DMS 273 (cell line): ENCODE results near the gene ZNF439.
A peak's percentile ranks its signal among the peaks of the same experiment; 100 is the strongest.
"Not testable (repeated sequence)": the region's sequence is repeated elsewhere in the genome, so short reads cannot be mapped to it uniquely, and the experiment has no call there.

Source experiments
- DNase-seq: peaks from one replicate; lab custom pipeline; 2025; ENCODE audit not compliant: unreplicated experiment; lab: John Stamatoyannopoulos, UW

The ZNF439 gene

DNA sequence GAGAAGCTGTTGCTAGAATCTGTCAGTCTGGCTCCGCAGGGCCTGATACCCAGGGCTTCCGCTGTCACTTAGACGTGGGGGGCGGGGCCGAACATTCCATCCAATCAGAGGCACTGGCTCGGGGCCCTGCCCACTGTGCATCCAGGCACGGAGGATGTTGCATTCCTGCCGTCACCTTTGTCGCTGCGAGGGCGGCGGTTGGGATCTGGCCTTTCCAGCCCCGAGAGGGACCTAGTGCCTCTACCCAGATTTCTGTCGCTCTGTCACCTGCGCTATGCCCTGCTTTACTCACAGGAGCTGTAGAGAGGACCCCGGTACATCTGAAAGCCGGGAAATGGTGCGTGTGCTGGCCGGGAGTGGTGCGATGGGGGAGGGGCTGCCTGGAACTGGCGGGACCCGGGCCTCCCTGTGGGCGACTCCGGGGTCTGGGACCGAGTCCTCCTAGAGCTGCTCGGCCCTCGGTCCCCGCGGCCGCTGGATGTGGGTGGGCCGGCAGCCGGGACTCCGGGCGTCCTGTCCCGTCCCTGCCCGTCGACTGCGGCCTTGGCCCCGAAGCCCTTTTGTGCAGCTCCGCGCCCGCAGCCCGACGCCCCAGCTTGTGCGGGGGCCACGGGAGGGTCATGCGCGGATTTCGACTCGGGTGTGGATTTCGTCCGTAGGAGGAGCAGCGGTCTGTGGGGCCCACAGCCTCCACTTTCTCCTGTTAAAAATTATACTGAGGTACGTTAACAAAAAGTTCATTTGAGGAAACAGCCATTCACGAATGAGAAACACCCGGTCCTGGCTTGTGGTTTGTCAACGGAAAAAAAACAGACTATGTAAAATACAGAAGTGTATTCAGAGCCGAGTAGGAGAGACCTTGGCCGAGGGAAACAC is at the start of gene ZNF439:
Gene ZNF439, plus strand, starts transcription at position 133 of the 876 bp plus-strand sequence. Its CDS starts 142 bp downstream, at position 275.
- DNase-seq: peak; percentile 89

DNA sequence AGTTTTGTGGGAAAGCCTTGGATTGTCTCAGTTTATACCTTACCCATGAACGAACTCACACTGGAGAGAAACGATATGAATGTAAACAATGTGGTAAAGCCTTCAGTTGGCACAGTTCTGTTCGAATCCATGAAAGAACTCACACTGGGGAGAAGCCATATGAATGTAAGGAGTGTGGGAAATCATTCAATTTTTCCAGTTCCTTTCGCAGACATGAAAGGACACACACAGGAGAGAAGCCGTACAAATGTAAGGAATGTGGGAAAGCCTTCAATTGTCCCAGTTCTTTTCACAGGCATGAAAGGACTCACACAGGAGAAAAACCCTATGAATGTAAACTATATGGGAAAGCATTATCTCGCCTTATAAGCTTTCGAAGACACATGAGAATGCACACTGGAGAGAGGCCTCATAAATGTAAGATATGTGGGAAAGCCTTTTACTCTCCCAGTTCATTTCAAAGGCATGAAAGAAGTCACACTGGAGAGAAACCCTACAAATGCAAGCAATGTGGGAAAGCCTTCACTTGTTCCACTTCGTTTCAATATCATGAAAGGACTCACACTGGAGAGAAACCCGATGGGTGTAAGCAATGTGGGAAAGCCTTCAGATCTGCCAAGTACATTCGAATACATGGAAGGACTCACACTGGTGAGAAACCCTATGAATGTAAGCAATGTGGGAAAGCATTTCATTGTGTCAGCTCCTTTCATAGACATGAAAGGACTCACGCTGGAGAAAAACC is 42.0 kb upstream of the ZNF439 start:
- DNase-seq: no peak

DNA sequence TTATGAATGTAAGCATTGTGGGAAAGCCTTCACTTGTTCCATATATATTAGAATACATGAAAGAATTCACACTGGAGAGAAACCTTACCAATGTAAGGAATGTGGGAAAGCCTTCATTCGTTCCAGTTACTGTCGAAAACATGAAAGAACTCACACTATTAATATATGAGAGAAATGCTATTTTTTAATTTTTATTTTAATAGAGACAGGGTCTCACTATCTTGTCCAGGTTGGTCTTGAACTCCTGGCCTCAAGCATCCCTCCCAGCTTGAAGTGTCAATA is 41.5 kb upstream of the ZNF439 start:
- DNase-seq: no peak

DNA sequence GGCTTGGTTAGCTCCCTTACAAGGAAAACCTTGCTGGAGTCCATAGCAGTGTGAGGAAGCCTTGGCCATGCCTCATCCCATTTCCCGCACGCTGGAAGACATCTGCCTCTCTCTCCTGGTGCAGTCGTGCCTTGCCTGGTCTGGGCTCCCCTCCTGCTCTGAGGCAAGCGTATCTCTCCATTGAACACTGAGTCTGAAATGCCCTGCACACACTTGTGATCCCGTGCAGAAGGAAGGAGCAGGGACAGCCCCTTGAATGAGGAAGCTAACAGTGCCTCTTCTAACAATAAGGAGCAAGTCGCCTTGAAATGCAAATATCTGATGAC is 34.9 kb upstream of the ZNF439 start:
- DNase-seq: no peak

DNA sequence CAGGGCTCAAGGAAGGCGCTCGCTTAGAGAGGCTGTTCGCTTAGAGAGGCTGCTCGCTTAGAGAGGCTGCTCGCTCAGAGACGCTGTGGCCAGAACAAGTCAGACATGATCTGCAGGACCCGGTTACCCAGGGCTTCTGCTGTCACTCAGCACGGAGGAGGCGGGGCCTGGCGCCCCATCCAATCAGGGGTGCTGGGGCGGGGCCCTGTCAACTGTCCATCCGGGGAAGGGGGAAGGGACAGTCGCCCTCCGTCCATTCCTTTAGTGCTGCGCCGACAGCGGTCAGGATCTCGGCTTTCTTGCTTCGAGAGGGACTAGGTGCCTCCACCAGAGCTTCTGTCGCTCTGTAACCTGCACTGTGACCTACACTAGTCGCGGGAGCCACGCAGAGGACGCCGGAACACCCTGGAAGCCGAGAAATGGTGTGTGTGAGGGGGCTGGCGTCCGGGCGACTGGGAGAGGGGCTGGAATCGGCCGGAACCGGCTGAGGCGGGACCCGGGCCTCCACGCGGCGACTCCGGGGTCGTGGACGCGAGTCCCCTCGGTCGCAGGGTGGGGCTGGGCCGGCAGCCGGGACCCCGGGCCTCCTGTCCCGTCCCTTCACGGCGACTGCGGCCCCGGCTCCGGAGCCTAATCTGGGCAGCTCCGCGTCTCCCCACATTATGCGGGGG is 34.4 kb upstream of the ZNF439 start, which contains the start of gene ZNF440:
Gene ZNF440, plus strand, starts transcription at position 245 of the 671 bp plus-strand sequence. Its CDS starts 175 bp downstream, at position 420.
- peak; percentile 96 for DNase-seq

DNA sequence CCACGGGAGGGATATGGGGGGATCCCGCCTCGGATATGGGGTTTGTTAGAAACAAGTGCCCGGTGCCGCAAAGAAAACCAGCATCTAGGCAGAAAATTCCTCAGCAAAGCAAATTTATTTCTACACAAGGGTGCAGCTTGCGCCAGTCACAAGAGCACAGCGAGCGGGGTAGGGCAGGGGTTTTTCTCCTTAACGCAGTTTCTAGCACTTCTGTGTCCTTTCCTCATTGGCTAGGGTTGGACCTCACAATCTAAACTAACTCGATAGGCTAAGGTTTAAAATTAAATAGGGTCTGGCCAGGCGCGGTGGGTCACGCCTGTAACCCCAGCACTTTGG is 33.9 kb upstream of the ZNF439 start:
- peak; percentile 52 for DNase-seq

DNA sequence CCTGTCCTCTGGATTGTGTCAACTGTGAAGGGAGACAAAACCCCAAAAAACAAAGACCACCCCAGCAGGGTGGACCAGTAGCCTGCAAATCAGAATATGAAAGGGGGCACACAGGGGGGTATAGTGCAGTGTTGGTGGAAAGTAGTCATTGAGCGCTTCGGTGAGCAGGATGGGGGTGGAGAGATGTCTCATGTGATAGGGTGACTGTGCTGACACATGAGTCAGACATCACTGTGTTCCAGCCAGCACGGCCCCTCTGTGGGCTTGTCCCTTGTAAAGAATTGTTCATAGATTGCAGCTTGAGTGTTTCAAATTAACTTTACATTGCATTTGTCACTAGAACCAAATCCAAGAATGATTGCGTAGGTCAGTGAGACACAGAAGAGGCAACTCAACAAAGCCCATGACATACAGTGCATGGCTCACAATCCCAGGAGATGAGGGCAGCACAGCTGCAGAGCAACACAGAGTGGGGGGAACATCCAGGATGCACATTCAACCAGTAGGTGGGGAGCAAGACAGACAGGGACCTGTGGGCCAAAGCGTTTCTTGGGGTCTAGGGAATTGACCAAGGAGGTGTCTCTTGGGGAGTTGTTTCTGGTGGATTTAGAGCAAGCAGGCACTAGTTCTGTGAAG is 26.9 kb upstream of the ZNF439 start:
- DNase-seq: no peak

DNA sequence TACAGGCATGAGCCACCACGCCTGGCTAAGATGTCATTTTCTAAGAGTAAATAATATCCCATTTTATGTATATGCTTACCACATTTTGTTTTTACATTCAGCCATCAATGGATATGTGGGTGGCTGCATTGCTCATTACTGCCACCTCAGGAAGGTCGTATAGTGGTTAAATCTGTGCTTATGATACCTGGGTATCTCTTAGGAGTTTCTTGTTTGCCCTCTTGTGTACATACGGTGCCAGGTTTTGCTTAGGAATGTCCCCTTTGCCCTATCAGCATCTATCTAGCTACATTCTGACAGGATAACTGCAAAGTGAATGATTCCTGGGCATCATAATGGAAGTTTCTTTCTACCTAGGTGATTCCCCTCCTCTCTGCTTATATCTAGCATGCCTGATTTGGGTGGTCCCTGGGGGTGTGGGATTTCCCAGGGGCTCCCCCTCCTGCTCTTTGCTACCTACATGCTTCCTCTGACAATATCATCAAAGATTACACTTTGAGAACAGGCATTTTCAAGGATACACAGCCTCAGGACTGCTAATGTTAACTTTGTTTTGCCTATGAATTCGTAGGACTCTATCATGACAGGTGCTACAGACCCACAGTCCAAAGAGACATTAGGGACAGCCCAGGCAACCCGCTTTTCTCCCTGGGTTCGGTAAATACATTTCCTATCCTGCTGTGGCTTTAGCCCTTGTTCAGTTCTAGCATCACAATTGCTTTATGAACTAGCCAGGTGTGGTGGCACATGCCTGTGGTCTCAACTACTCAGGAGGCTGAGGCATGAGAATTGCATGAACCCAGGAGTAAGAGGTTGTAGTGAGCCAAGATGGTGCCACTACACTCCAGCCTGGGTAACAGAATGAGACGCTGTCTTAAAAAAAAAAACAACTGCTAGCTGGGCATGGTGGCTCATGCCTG is 19.3 kb upstream of the ZNF439 start:
- DNase-seq: not testable (repeated sequence)

DNA sequence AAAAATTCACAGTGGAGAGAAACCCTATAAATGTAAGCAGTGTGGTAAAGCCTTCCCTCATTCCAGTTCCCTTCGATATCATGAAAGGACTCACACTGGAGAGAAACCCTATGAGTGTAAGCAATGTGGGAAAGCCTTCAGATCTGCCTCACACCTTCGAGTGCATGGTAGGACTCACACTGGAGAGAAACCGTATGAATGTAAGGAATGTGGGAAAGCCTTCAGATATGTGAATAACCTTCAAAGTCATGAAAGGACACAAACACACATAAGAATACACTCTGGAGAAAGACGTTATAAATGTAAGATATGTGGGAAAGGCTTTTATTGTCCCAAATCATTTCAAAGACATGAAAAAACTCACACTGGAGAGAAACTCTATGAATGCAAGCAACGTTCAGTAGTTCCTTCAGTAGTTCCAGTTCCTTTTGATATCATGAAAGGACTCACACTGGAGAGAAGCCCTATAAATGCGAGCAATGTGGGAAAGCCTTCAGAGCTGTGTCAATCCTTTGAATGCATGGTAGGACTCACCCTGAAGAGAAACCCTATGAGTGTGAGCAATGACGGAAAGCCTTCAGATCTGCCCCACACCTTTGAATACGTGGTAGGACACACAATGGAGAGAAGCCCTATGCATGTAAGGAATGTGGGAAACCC is 16.1 kb upstream of the ZNF439 start:
- no peak for DNase-seq

DNA sequence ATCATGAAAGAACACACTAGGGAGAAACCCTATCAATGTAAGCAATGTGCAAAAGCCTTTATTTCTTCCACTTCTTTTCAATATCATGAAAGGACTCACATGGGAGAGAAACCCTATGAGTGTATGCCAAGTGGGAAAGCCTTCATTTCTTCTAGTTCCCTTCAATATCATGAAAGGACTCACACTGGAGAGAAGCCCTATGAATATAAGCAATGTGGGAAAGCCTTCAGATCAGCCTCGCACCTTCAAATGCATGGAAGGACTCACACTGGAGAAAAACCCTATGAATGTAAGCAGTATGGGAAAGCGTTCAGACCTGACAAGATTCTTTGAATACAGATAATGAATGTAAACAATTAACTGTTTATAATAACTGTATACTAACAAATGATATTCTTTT is 15.0 kb upstream of the ZNF439 start:
- DNase-seq: peak; percentile 6

DNA sequence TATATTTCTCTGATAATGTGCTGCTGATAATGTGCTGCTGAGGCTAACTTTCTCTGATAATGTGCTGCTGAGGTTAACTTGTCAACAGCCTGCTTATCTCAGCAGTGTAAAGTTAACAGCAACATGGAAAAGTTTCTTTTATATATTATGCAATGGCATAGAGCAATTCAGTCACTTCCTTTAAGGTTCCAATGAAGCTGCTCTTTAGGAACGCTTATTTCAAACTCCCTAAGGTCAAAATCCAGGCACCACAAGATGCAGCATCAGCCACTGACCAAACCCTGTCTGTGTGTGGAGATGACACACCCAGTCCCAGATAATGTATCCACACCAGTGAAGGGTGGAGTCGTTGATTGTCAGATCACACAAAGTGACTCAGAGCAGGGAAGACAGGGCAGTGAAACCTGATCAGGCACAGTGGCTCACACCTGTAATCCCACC is 12.9 kb upstream of the ZNF439 start:
- not testable (repeated sequence) for DNase-seq

DNA sequence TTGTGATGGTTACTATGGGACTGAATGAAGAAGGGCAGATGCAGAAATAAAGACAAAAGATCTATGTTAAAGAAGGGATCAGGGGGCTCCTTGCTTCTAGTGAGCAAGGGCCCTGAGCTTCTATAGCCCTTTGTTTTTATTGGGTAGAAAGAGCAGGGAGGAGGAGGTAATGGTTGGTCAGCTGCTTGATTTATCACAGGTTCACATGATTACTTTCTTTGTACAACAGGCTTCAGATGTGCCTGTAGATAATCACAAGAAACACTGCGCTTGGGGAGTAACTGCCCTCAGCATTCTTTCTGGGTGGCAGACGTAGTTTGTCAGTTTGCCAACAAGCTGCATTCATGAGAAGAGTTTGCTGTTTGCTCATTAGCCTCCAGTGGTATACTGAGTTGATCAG is 4.8 kb upstream of the ZNF439 start:
- no peak for DNase-seq

DNA sequence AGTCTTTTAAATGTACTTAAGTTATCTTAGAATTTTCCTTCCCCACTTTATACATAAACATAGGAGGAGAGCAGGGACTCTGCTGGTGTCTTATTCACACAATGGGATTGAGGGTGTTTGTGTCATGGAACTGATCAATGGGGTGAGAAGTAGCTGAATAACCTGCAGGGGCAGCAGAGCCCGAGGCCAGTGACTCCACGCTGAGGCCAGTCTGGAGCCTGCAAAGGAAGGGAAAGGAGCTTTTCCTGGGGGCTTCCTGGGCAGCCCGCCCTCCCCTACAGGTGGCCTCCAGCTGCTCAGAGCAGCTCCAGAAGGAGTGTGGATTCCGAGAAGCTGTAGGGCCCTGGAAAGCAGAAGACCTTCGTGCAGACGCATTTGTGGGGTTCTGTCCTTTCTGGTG is 911 bp upstream of the ZNF439 start:
- peak; percentile 4 for DNase-seq

DNA sequence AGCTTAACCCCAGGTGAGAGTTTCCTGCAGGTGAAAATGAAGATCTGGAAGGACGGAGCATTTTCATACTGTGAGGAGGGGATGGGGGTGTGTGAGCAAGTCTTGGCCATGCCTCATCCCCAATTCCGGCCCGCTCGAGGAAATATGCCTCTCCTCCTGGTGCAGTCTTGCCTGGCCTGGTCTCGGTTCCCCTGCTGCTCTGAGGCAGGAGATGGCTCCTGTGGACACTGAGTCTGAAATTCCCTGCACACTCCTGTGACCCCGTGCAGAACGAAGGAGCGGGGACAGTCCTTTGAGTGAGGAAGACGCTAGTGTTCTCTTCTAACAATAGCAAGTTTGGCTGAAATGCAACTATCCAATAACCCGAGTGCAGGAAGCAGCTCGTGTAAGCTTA is 329 bp upstream of the ZNF439 start:
- DNase-seq: no peak

DNA sequence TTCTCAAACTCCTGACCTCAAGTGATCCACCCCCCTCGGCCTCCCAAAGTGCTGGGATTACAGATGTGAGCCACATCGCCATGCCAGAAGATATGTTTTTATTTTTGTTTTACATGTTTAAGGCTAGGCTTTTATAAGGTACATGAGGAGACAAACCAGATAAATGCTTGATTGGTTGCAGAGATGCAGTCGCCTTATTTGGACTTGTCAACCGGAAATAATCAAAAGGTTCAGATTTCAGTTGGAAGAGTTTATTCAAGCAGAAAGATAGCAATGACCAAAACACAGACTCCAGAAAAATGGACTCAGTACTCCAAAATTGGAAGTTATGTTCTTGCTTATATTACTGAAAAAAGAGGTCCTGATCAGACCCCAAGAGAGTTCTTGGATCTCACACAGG is 1.8 kb downstream of the ZNF439 start:
- not testable (repeated sequence) for DNase-seq

DNA sequence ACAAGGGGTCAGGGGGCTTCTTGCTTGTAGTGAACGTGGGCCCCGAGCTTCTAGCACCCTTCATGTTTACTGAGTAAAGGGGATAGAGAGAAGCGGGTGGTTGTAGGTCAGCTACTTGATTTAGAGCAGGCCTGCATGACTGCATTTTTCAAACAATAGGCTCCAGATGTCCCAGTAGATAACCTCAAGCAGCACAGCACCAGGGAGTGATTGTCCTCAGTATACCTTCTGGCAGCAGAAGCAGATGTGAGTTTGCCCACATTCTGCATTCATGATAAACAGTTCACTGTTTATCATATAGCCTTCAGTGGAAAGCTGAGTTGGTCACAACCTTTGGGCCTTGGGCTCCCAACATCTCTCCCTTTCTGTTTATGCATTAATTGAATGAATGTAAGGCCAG is 4.8 kb downstream of the ZNF439 start:
- no peak for DNase-seq

DNA sequence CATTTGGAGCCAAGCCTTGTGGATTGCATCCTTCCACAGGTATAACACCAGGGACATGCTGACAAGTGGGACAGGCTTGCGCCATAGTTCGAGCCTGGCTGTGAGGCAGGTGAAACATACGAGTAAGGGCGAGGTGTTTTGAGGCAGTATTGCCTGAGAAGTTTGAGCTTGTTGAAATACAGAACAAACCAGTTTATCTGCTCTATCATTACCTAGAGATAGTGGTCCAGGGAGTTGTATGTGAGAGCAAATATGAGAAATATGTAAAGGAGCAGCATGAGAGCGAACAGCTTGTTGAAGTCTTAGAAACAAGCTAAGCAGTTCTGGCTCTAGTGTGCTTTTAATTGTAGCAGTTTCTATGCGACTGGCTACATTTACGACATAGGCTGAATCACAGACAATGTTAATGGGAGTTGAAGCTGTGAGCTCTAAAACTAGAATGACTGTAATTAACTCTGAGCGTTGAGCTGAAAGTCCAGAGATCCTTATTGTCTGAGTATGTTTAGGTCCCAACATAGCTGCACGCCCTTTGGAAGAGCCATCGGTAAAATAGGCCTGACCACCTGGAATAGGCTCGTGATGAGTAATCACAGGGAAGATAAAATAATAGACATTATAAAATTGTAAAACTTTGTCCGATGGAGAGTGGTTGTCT is 8.2 kb downstream of the ZNF439 start:
- DNase-seq: no peak

DNA sequence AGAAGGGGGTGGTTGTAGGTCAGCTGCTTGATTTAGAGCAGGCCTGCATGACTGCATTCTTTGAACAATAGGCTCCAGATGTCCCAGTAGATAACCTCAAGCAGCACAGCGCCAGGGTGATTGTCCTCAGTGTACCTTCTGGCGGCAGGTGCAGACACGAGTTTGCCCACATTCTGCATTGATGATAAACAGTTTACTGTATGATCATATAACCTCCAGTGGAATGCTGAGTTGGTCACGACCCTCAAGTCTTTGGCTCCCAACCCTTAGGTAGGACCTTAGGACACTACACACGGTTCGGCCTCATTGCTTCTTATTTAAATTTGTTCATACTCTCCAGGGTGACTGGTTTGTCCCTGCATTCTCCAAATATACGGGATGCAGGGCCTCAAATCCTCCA is 12.2 kb downstream of the ZNF439 start:
- no peak for DNase-seq

DNA sequence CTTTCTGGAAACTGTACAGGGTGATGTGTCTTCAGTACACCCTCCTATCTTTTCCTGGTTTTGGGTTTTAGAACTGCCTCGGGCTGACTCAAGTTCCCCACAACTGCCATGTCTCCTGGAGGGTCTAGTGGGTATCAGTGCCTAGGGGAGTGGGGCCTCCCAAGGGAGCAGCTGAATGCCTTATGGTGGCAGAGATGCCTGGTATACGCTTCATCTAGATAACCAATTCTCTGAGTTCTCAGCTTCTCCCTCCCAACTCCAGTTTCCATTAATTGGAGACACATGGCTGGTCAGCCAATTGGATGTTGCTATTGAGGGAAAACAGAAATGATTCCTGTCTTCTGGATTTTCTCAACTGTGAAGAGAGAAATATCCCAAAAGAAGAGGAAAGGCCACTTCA is 12.8 kb downstream of the ZNF439 start:
- no peak for DNase-seq
